ENCODE data around the gene NUMB.

Gene NUMB

DNA sequence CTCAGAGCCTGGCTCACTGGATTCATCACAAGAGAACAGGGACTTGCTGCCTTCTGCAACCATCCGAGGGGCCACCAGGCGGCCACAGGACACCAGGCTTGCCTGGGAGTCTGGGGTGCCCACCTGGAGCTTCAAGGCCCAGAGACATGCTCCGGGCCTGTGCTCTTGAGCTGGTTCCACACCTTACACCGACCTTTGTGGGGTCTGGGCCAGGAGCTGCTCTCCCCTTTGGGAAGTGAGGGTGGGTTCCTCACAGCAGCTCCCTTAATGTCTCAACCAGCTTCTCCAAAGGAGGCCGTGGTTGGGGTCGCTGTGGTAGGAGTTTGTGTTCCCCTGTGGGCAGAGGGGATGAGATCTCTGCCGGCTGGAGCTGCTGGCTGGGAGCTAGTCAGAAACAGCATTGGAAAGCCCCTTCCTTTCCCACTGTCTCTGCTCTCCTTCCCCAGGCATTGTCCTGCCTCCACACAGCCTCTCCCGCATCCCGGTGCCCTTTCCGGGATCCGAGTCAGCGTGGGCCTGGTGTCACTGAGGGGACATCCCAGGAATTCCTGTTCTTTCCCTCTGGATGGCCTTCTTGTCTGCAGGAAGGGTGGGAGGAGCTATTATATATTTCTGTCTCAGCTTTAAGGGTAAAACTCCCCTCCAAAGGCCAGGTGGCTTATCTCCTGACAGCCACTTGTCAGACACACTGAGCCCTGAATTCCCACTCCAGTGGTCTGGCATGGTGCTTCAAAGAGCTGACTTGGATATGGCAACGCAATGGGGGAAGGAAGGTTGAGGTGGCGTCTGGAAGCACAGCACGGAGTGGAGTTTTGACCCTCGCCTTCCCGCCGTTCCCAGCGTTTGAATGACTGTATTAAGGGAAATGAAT, 226.1 kb downstream of the NUMB start:
- H3K9ac ChIP-seq (ENCODE audit: low read length) = no peak overlapping the region
- H3K36me3 ChIP-seq (ENCODE audit: insufficient read depth, low read length) = no peaks in the 10 kb centered on the region
- no peak overlapping the region for H3K4me3 ChIP-seq (ENCODE audit: low read depth in 1 of 2, low read length in 2 of 2)
- H3K4me1 ChIP-seq (ENCODE audit: insufficient read depth, low read length) = peaks cover 14% of the 10 kb centered on the region
- H3K9me3 ChIP-seq (ENCODE audit: low read length) = no peaks in the 10 kb centered on the region
- H3K27ac ChIP-seq (ENCODE audit: low read depth, low read length) = no peak overlapping the region
- peaks cover 0 to 10% of the 10 kb centered on the region in 2 donors for H3K27me3 ChIP-seq (ENCODE audit: control insufficient read depth in 1 of 2, insufficient read depth in 2 of 2, low read length in 2 of 2)

DNA sequence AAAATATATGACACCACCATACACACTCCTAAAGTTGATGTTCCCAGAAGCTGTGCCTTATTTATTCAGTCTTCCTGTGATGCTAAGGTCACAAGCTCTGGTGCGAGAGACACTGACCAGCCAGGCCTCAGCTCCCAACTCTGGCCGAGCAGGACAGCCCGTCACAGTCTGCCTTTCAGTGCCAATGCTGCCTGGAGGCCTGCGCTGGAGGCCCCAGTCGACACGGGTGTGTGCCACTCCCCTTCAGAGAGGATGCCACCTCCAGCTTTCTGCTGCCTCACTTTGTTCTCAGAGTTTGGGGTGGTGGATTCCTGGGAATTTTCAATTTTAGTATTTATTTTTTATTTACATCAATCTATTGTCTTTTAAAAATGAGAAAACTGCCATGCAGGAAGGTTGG, 228.3 kb downstream of the NUMB start:
- H3K9ac ChIP-seq (ENCODE audit: low read length) = no peak overlapping the region
- no peaks in the 10 kb centered on the region for H3K36me3 ChIP-seq (ENCODE audit: insufficient read depth, low read length)
- no peaks in the 10 kb centered on the region for H3K9me3 ChIP-seq (ENCODE audit: low read length)
- H3K4me3 ChIP-seq (ENCODE audit: low read depth in 1 of 2, low read length in 2 of 2) = no peak overlapping the region
- H3K27ac ChIP-seq (ENCODE audit: low read depth, low read length) = no peak overlapping the region
- H3K27me3 ChIP-seq (ENCODE audit: control insufficient read depth in 1 of 2, insufficient read depth in 2 of 2, low read length in 2 of 2) = peaks cover 0 to 5% of the 10 kb centered on the region in 2 donors
- H3K4me1 ChIP-seq (ENCODE audit: insufficient read depth, low read length) = peaks cover 14% of the 10 kb centered on the region

DNA sequence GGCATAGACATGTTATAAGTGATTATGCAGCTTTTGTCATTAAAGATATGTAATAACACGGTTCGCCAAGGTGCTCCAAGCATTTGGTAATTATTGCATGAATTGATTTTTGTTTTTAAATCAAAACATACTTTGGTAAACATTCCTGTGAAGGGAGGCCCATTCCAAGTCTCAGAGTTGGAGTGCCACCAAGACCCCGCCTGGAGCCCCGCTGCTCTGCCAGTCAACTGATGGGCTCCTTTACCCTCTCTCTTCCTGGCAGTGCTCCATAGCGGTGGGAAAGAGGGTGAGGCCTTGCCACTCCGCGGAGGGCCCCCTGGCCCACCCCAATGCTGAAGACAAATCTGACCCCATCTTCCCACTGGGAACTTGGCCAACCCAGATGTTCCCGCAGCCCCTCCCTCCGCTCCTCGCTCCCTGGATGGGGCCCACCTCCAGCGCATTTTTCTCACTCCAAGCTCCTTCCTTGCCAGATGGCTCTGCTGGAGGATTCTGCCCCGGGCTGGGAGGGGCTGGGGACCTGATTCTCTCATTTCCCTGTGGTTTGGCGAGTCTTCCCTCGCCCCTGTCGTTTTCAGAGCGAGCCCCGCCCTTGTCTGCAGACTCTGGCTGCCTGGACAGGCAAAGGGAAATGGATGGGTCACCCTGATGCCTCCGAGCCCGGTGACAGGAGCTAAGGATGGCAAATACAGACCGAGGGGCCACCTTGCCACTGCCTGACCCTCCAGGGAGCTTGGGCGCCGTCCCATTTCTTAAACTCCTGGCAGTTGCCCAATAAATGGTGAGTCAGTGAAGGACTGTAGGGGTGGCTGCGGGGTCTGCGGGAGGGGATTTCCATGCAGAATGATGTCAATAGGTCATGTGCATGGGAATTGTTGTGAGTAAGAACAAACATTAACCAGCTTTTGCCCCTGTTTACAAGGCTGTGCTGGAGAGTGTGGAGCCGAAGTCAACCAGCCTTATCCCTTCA, 230.2 kb downstream of the NUMB start:
- H3K9ac ChIP-seq (ENCODE audit: low read length) = no peak overlapping the region
- peaks cover 14% of the 10 kb centered on the region for H3K4me1 ChIP-seq (ENCODE audit: insufficient read depth, low read length)
- no peaks in the 10 kb centered on the region for H3K27me3 ChIP-seq (ENCODE audit: control insufficient read depth in 1 of 2, insufficient read depth in 2 of 2, low read length in 2 of 2)
- H3K4me3 ChIP-seq (ENCODE audit: low read depth in 1 of 2, low read length in 2 of 2) = peak overlapping the region in 1 of 2 donors; percentile 9
- H3K36me3 ChIP-seq (ENCODE audit: insufficient read depth, low read length) = no peaks in the 10 kb centered on the region
- no peaks in the 10 kb centered on the region for H3K9me3 ChIP-seq (ENCODE audit: low read length)
- peak overlapping the region; percentile 7 for H3K27ac ChIP-seq (ENCODE audit: low read depth, low read length)

DNA sequence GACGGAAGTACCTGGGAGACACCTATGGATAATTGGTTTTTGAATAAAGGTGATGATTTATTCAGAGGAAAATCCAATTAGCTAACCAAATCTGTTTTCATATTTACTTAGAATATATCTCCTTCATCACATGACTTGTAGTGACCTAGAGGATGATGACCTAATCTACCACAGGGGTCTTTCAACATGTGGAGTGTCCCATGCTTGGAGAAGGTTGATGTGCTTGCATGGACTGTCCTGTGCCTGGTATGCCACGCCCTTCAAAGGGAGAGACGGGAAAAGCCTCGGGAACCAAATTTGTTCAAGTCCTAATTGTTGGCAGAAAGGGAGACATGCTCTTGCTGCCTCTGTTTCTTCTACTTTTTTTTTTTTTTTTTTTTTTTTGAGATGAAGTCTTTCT, 232.8 kb downstream of the NUMB start:
- H3K27ac ChIP-seq (ENCODE audit: low read depth, low read length) = no peak overlapping the region
- no peaks in the 10 kb centered on the region for H3K9me3 ChIP-seq (ENCODE audit: low read length)
- H3K27me3 ChIP-seq (ENCODE audit: control insufficient read depth in 1 of 2, insufficient read depth in 2 of 2, low read length in 2 of 2) = no peaks in the 10 kb centered on the region
- H3K4me3 ChIP-seq (ENCODE audit: low read depth in 1 of 2, low read length in 2 of 2) = no peak overlapping the region
- H3K36me3 ChIP-seq (ENCODE audit: insufficient read depth, low read length) = peaks cover 8% of the 10 kb centered on the region
- H3K4me1 ChIP-seq (ENCODE audit: insufficient read depth, low read length) = peaks cover 14% of the 10 kb centered on the region
- H3K9ac ChIP-seq (ENCODE audit: low read length) = no peak overlapping the region
